Motor neuron (in vitro differentiated cells): ENCODE results near the gene MYL5. TPM values are rescaled to one million over a fixed set of nuclear protein-coding genes. Genes with fewer than 3 reads are reported as not detected.
"Not testable (repeated sequence)": the region's sequence is repeated elsewhere in the genome, so short reads cannot be mapped to it uniquely, and the experiment has no call there.

Experiments used
- ATAC-seq, 8 experiments: fragments of 200-7000 bp; cut with Tn5 transposase; replicated peaks in 6 of 8; 2 replicates each; pipeline ENCODE4 v1.8.0; 2021; ENCODE audit warnings: mild to moderate bottlenecking in 8 of 8, moderate library complexity in 8 of 8
- H3K27ac ChIP-seq, 2 donors: fragments of 250-450 bp; sonication (Bioruptor Pico); 2 replicates each; pipeline ENCODE4 v1.9.0; 2021; ENCODE audit warnings: antibody characterized with exemption in 2 of 2, mild to moderate bottlenecking in 2 of 2, moderate library complexity in 1 of 2
- H3K4me1 ChIP-seq, 2 donors: fragments of 250-450 bp; sonication (Bioruptor Pico); replicated peaks in 1 of 2; 2 replicates each; pipeline ENCODE4 v1.6.1; 2021; ENCODE audit warnings: antibody characterized with exemption in 2 of 2, mild to moderate bottlenecking in 2 of 2, moderate library complexity in 1 of 2
- H3K4me3 ChIP-seq, 5 donors: fragments of 250-450 bp; sonication (Bioruptor Pico); 2 replicates each; pipeline ENCODE4 v1.9.0; 2021; ENCODE audit warnings: antibody characterized with exemption in 5 of 5, mild to moderate bottlenecking in 5 of 5, moderate library complexity in 4 of 5
- WGBS, 10 experiments: fragments of 450-650 bp; shearing (Covaris generic); methylation state at CpG; one replicate each; pipeline ENCODE4 v1.0.0; 2022; 5-methylcytosine and 5-hydroxymethylcytosine counted together
- in situ Hi-C, 9 experiments: fragments of 400-800 bp; cut with MboI; loops; one replicate each; pipeline ENCODE4 v1.15.0; 2021; ENCODE audit warnings: low sequenced_read_pairs in 9 of 9, low pct_unique_long_range_greater_than_20kb in 2 of 9; ENCODE audit not compliant: unreplicated experiment in 9 of 9
- total RNA-seq, 8 experiments: library from RNA; unstranded; fragments of 300-600 nt; gene quantifications; 2 replicates each; pipeline versions ENCODE4 v1.2.3 to v1.2.4, GENCODE V29; 2022

Gene MYL5
- total RNA-seq, 8 experiments from 2014 or later: 6.7 to 41.2 (median 16.8) TPM

DNA sequence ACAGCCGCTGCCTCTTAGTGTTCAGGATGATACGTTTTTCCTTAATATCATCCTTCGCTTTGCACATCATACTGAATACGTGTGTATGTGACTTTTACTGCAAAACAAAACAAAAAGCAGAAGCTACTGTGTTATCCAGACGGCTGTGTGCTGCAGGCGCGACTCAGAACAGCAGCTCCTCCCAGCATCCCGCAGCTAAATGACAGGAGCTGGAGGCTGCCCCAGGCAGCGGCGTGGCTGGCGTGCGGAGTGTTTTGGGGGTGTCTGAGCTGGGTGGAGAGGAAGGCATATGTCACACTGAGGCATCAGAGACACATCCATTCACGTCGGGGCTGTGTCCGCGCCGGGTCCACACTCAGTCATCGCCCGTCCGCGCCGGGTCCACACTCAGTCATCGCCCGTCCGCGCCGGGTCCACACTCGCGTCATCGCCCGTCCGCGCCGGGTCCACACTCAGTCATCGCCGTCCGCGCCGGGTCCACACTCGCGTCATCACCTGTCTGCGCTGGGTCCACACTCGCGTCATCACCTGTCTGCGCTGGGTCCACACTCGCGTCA lies 47.9 kb downstream of the MYL5 start:
- in situ Hi-C loops: no loop called here
- Histone ChIP-seq H3K27ac (no peak overlapping the region), H3K4me1 (peaks cover 4 to 14% of the 10 kb centered on the region in 2 donors), H3K4me3 (no peak overlapping the region)
- 85 to 100% (median 93%) methylated on average over 1 to 14 of the region's 47 CpGs; no CpG with 5 or more reads in 5 of the 10 experiments for WGBS, 10 experiments
- ATAC-seq: peak in 1 of 8 experiments; percentile 3

GRCh38 chr4:722851-723360 lies 48.6 kb downstream of the MYL5 start:
- ATAC-seq: no peak

GRCh38 chr4:723751-724530 lies 49.6 kb downstream of the MYL5 start:
- peak in 1 of 8 experiments; percentile 19 for ATAC-seq
- in situ Hi-C loops: no loop called here
- 80 to 100% (median 93%) methylated on average over 2 to 3 of the region's 28 CpGs; no CpG with 5 or more reads in 7 of the 10 experiments for WGBS, 10 experiments
- Histone ChIP-seq H3K4me1 (peaks cover 4 to 18% of the 10 kb centered on the region in 2 donors), H3K4me3 (no peak overlapping the region), H3K27ac (no peak overlapping the region)

More at GRCh38 chr4:722851-723360, 48.6 kb downstream of the MYL5 start:
- in situ Hi-C loops: no loop called here
- Histone ChIP-seq H3K4me3 (no peak overlapping the region), H3K4me1 (peaks cover 4 to 18% of the 10 kb centered on the region in 2 donors), H3K27ac (no peak overlapping the region)
- WGBS, 10 experiments: 95 to 100% (median 100%) methylated on average over 1 to 8 of the region's 61 CpGs; no CpG with 5 or more reads in 5 of the 10 experiments

DNA sequence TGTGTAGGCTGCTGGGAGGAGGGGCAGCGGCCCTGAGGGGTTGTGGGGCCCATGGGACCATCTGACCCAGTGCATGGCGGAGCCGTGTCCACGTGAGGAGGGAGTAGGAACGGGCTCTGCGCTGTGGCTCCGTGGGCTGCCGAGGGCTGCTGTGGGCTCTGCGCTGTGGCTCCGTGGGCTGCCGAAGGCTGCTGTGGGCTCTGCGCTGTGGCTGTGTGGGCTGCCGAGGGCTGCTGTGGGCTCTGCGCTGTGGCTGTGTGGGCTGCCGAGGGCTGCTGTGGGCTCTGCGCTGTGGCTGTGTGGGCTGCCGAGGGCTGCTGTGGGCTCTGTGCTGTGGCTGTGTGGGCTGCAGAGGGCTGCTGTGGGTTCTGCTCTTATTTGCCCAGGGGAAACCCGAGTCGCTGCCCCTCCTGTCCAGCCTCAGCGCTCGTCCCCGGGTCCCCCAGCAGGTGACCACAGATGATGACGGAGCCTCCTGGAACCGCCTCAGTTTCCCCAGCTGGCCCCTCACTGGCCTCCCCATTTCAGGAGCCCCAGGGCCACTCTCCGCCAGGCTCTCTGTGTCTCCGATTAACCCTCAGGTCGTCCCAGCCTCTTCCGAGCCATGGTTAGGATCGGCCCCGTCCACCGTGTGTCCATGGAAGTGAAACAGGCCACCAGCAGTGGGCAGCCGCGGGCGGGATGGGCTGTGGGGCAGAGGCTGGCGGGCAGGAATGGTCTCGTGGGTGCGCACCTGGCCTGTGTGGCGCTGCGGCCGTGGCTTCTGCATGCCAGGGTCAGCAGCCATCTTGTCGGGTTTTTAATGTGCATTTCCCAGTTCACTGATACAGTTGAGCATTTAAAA lies 51.3 kb downstream of the MYL5 start:
- H3K27ac ChIP-seq: peak overlapping the region in 1 of 2 donors; percentile 71
- in situ Hi-C loops: no loop called here
- H3K4me3 ChIP-seq: no peak overlapping the region
- peaks cover 4 to 18% of the 10 kb centered on the region in 2 donors for H3K4me1 ChIP-seq
- WGBS, 10 experiments: 60 to 96% (median 87%) methylated on average over 1 to 9 of the region's 41 CpGs; no CpG with 5 or more reads in 7 of the 10 experiments
- ATAC-seq: no peak

GRCh38 chr4:726235-726787 lies 52.0 kb downstream of the MYL5 start:
- ATAC-seq: peak in 4 of 8 experiments; percentile 6 to 12 (median 8)
- in situ Hi-C loops: no loop called here
- Histone ChIP-seq H3K27ac (peak overlapping the region in 1 of 2 donors; percentile 71), H3K4me3 (no peak overlapping the region), H3K4me1 (peaks cover 4 to 18% of the 10 kb centered on the region in 2 donors)
- WGBS, 10 experiments: 15 to 84% (median 60%) methylated on average over 2 to 11 of the region's 16 CpGs; no CpG with 5 or more reads in 3 of the 10 experiments

GRCh38 chr4:726838-727237 lies 52.5 kb downstream of the MYL5 start:
- WGBS, 10 experiments: 25 to 100% (median 90%) methylated on average over 1 to 15 of the region's 17 CpGs; no CpG with 5 or more reads in 5 of the 10 experiments
- Histone ChIP-seq H3K4me1 (peaks cover 4 to 18% of the 10 kb centered on the region in 2 donors), H3K4me3 (no peak overlapping the region), H3K27ac (peak overlapping the region in 1 of 2 donors; percentile 71)
- peak in 7 of 8 experiments; percentile 24 to 92 (median 88) for ATAC-seq
- in situ Hi-C loops: no loop called here

DNA sequence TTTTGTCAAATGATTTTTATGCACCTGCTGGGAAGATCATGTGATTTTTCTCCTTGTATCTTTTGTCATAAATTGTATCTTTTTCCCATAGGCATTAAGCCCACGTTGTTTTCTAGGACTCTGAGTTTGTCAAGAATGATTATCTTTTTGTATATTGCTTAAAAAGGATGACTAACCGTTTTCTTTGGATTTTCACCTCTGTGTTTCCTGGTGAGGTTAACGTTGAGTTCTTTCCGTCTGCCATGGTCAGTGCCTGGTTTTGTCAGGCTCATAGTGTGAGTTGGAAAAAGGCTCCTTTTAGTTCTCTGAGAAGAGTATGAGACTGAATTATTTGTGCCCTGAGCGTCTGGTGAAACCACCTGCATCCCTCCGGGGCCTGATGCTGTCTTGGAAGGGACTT lies 53.2 kb downstream of the MYL5 start:
- H3K27ac ChIP-seq: peak overlapping the region in 1 of 2 donors; percentile 1
- no peak for ATAC-seq
- in situ Hi-C loops: no loop called here
- no peak overlapping the region for H3K4me3 ChIP-seq
- peaks cover 4 to 18% of the 10 kb centered on the region in 2 donors for H3K4me1 ChIP-seq
- WGBS, 10 experiments: 63 to 100% (median 88%) methylated on average over 1 to 6 of the region's 6 CpGs; no CpG with 5 or more reads in 1 of the 10 experiments

GRCh38 chr4:729336-730315 lies 55.3 kb downstream of the MYL5 start:
- WGBS, 10 experiments: 78 to 100% (median 93%) methylated on average over 1 to 9 of the region's 20 CpGs
- no peak overlapping the region for H3K4me3 ChIP-seq
- in situ Hi-C loops: no loop called here
- peaks cover 4 to 18% of the 10 kb centered on the region in 2 donors for H3K4me1 ChIP-seq
- H3K27ac ChIP-seq: no peak overlapping the region
- no peak for ATAC-seq

DNA sequence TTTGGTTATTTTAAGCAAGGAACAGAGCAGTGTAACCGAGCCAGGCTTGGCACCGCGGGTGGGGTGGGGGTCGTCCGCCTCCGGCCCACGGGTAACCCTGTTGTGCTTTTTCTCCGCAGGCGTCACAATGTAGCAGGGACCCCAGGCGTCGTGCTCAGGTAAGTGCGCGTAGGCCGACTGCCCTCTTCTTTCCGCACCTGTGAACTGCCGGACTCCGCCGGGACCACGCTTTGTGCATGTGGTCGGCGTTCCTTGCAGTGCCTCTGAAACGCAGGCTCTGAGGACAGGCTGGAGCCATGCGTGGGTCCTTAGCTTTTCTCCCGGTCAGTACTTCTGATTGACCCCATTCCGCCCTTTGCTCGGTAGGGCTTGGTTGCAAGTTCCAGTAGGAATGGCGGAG lies 56.2 kb downstream of the MYL5 start:
- in situ Hi-C loops: no loop called here
- WGBS, 10 experiments: 83 to 100% (median 99%) methylated on average over 1 to 14 of the region's 27 CpGs; no CpG with 5 or more reads in 3 of the 10 experiments
- Histone ChIP-seq H3K4me1 (peaks cover 4 to 18% of the 10 kb centered on the region in 2 donors), H3K27ac (no peak overlapping the region), H3K4me3 (no peak overlapping the region)
- no peak for ATAC-seq

DNA sequence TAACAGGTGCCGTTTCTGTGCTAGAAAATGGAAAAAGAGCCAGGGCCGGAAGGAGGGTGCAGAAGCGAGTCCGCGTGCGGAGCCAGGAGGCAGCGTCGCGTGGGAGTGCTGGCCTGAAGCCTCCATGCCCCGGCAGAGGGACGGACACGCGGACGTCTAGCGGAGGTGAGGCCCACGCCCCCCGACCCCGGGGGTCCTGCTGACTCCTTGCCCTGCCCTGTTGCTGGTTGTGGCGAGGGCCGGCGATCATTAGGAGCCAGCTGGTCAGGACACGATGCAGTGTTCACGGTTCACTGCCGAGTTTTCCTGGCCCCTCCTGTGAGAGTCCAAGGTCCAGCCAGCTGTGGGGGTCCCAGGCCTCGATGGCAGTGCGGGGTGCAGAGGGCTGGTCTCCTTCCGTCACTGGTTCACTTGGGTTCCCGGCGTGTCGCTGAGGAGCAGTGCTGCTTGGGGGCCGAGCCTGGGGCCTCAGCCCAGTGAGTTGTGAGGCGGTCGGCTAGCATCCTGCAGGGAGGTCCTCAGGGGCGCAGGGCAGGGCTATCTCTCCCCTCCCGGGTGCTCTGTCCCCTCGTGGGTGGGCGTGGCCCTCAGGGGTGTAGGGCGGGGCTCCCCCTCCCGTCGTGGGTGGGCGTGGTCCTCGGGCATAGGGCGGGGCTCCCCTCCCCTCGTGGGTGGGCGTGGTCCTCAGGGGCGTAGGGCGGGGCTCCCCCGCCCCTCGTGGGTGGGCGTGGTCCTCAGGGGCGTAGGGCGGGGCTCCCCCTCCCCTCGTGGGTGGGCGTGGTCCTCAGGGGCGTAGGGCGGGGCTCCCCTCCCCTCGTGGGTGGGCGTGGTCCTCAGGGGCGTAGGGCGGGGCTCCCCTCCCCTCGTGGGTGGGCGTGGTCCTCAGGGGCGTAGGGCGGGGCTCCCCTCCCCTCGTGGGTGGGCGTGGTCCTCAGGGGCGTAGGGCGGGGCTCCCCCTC lies 56.9 kb downstream of the MYL5 start:
- in situ Hi-C loops, H3K27ac ChIP-seq, ATAC-seq, H3K4me3 ChIP-seq: not testable (repeated sequence)
- 86 to 100% (median 96%) methylated on average over 1 to 8 of the region's 68 CpGs; no CpG with 5 or more reads in 3 of the 10 experiments for WGBS, 10 experiments
- H3K4me1 ChIP-seq: peaks cover 3 to 14% of the 10 kb centered on the region in 2 donors
